GM12878 (cell line): Measurements from ENCODE around the gene ANKMY2. TPM values are rescaled to one million over a fixed set of nuclear protein-coding genes. Genes with fewer than 3 reads are reported as not detected.

Experiments
- ATAC-seq: fragments of 200-7000 bp; cut with Tn5 transposase; 3 replicates; pipeline ENCODE4 v1.9.1; 2020; ENCODE audit warnings: mild to moderate bottlenecking, moderate library complexity
- BruUV-seq: library from RNA; stranded (reverse); fragments of 400-500 nt; replicated peaks from 2 replicates; lab custom pipeline; 2021; lab: Mats Ljungman, UMichigan
- CTCF ChIA-PET: fragments of 300-600 bp; sonication (Branson Sonifier 250); formaldehyde crosslinking; extraction: SDS; loops from one replicate; lab custom pipeline; 2021; ENCODE audit warnings: inconsistent platforms; lab: Yijun Ruan, JAX
- POLR2A ChIA-PET: fragments of 350-600 bp; formaldehyde crosslinking; extraction: SDS; loops from one replicate; lab custom pipeline; 2021; ENCODE audit warnings: inconsistent platforms; lab: Charles Lee
- RAD21 ChIA-PET: fragments of 300-600 bp; sonication (Branson Sonifier 250); formaldehyde crosslinking; loops from one replicate; lab custom pipeline; 2023; ENCODE audit warnings: antibody characterized with exemption; ENCODE audit not compliant: unreplicated experiment; lab: Charles Lee
- SMC1A ChIA-PET: fragments of 300-600 bp; sonication (Branson Sonifier 250); formaldehyde crosslinking; loops from one replicate; lab custom pipeline; 2023; ENCODE audit not compliant: unreplicated experiment, uncharacterized antibody; lab: Charles Lee
- DNase-seq: peaks from one replicate; pipeline ENCODE4 v3.0.0-alpha.2; 2011; ENCODE audit warnings: low read depth, low spot score
- FAIRE-seq: peaks from 3 replicates; lab custom pipeline; 2011; peaks lifted over from hg19 to GRCh38; lab: Jason Lieb, UNC
- H2AFZ ChIP-seq: 2 replicates; pipeline ENCODE4 v1.6.0; 2011; ENCODE audit warnings: low read depth, low read length, control low read depth; ENCODE audit not compliant: control insufficient read depth
- H3K27ac ChIP-seq: 2 replicates; pipeline ENCODE4 v1.5.1; 2011; ENCODE audit warnings: control low read depth; ENCODE audit not compliant: control insufficient read depth, insufficient read depth
- H3K27me3 ChIP-seq, 2 experiments: replicated peaks in 1 of 2; 2 replicates each; pipeline versions ENCODE4 v1.6.0 to v1.6.1; 2011; ENCODE audit warnings: low read length in 1 of 2; ENCODE audit not compliant: control insufficient read depth in 2 of 2, insufficient read depth in 2 of 2
- H3K36me3 ChIP-seq, 2 experiments: 2 replicates each; pipeline ENCODE4 v1.5.1; 2011; ENCODE audit warnings: low read length in 1 of 2; ENCODE audit not compliant: control insufficient read depth in 2 of 2, insufficient read depth in 2 of 2
- H3K4me1 ChIP-seq: 2 replicates; pipeline ENCODE4 v1.6.1; 2011; ENCODE audit warnings: mild to moderate bottlenecking, low read length, moderate library complexity, mixed read lengths; ENCODE audit not compliant: control insufficient read depth, insufficient read depth
- H3K4me2 ChIP-seq: 2 replicates; pipeline ENCODE4 v1.6.0; 2011; ENCODE audit warnings: control low read depth; ENCODE audit not compliant: control insufficient read depth, insufficient read depth
- H3K4me3 ChIP-seq: fragments of 200-600 bp; sonication (generic); 2 replicates; pipeline ENCODE4 v1.5.1; 2016
- H3K79me2 ChIP-seq: 2 replicates; pipeline ENCODE4 v1.6.0; 2011; ENCODE audit warnings: low read length; ENCODE audit not compliant: control insufficient read depth, insufficient read depth
- H3K9ac ChIP-seq: 2 replicates; pipeline ENCODE4 v1.8.0; 2011; ENCODE audit warnings: low read length, control low read depth, mixed read lengths; ENCODE audit not compliant: control insufficient read depth, insufficient read depth
- H3K9me3 ChIP-seq: replicated peaks from 3 replicates; pipeline ENCODE4 v1.5.1; 2011; ENCODE audit warnings: mild to moderate bottlenecking, low read length; ENCODE audit not compliant: control insufficient read depth, insufficient read depth
- H4K20me1 ChIP-seq: 2 replicates; pipeline ENCODE4 v1.6.0; 2011; ENCODE audit not compliant: control insufficient read depth, insufficient read depth
- ATF2 ChIP-seq: IDR thresholded peaks from 2 replicates; pipeline ENCODE4 v1.6.1; 2012; ENCODE audit warnings: low read length, inconsistent platforms
- PML ChIP-seq: IDR thresholded peaks from 2 replicates; pipeline ENCODE4 v1.6.1; 2012; ENCODE audit warnings: low read length, inconsistent platforms
- POU2F2 ChIP-seq: IDR thresholded peaks from 3 replicates; pipeline ENCODE4 v1.6.1; 2011; ENCODE audit warnings: low read depth, mild to moderate bottlenecking, low read length, borderline replicate concordance
- SIX5 ChIP-seq: IDR thresholded peaks from 2 replicates; pipeline ENCODE4 v1.6.1; 2011; ENCODE audit warnings: mild to moderate bottlenecking, low read depth, low read length, moderate library complexity; ENCODE audit not compliant: severe bottlenecking
- SMARCA5 ChIP-seq: fragments of 450-650 bp; IDR thresholded peaks from 2 replicates; pipeline ENCODE4 v1.6.1; 2017; ENCODE audit warnings: mild to moderate bottlenecking
- TCF7 ChIP-seq: IDR thresholded peaks from 2 replicates; pipeline ENCODE4 v1.6.1; 2014; ENCODE audit warnings: antibody characterized with exemption, borderline replicate concordance
- WRNIP1 ChIP-seq: IDR thresholded peaks from 2 replicates; pipeline ENCODE4 v1.6.1; 2011; ENCODE audit warnings: low read depth, low read length, improper control_type of control experiment, borderline replicate concordance
- ZNF384 ChIP-seq: IDR thresholded peaks from 2 replicates; pipeline ENCODE4 v1.6.1; 2012; ENCODE audit warnings: low read depth, mild to moderate bottlenecking, low read length, improper control_type of control experiment, borderline replicate concordance
- WGBS: methylation state at CpG from one replicate; pipeline ENCODE4 v1.1.6; 2016; ENCODE audit warnings: low lambda C conversion rate; ENCODE audit not compliant: insufficient replicate concordance, insufficient coverage; ENCODE audit errors: missing lambda C conversion rate; 5-methylcytosine and 5-hydroxymethylcytosine counted together
- in situ Hi-C: fragments of 300-500 bp; cut with MboI; formaldehyde crosslinking; loops from 9 replicates; pipeline ENCODE4 v1.14.3; 2018; ENCODE audit warnings: mixed read lengths
- intact Hi-C: fragments of 100-400 bp; cut with micrococcal nuclease; formaldehyde crosslinking; loops from one replicate; pipeline ENCODE4 v1.14.2; 2022; ENCODE audit not compliant: unreplicated experiment
- polyA plus RNA-seq, 11 experiments: library from polyadenylated mRNA; depleted of rRNA in 4 of 11; unstranded in 6 of 11; stranded (reverse) in 5 of 11; fragments of >200 nt; fragmentation: Nextera tagmentation in 4 of 11; fragmentation: Illumina TruSeq in 1 of 11; extraction: Ambion mirVana in 4 of 11; extraction: Trizol in 1 of 11; gene quantifications; 1 replicate in 1 of 11; 2 replicates in 10 of 11; pipeline versions ENCODE4 v1.2.1 to v1.2.3, GENCODE V29; 2011 to 2016; ENCODE audit warnings: inconsistent platforms in 2 of 11, missing spikeins in 2 of 11, low read depth in 1 of 11
- total RNA-seq, 4 experiments: library from RNA; depleted of rRNA in 3 of 4; stranded (reverse); fragments of >200 nt in 3 of 4; fragmentation: Illumina TruSeq in 1 of 4; extraction: Trizol in 1 of 4; gene quantifications; 2 replicates each; pipeline versions ENCODE4 v1.2.1 to v1.2.3, GENCODE V29; 2013 to 2021
- TF ChIP-seq, protein P1 (sequence below): fragments of 150-350 bp; IDR thresholded peaks from 2 replicates; pipeline ENCODE4 v1.6.1; 2014; ENCODE audit warnings: mild to moderate bottlenecking, low read depth, low read length
- TF ChIP-seq, protein P2 (sequence below): IDR thresholded peaks from 2 replicates; pipeline ENCODE4 v1.6.1; 2012; ENCODE audit warnings: improper control_type of control experiment, low read depth, low read length; ENCODE audit not compliant: insufficient replicate concordance

Gene ANKMY2
- total and polyA plus RNA-seq, 10 of the 15 experiments (the other 5 are each of a cell fraction or from before 2014, with no cell fraction given): 0.10 to 0.48 (median 0.29) TPM

DNA sequence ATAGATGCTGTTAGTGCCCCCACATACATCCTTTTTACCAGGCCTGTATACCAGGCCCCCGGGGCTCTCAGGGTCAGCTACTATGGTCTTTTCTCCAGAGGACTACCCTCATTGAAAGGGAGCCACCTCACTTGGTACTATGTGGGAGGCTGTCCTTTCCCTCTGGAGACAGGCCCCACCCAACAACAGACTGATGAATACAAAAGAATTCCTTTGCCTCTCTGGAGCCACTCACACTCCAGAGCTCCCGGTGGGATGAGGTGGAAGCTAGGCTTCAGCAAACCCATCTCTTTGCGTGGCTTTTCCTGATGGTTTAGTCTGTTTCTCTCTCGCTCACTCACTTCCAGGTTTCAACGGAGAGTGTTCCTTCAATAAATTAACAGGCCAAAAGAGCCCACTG lies 30.3 kb downstream of the ANKMY2 start:
- BruUV-seq: no TSS peak
- 63% methylated on average over 5 of the region's 5 CpGs for WGBS
- ChIA-PET SMC1A (no interaction called here), POLR2A (no interaction called here), CTCF (interaction anchor here (0.7 kb wide), 1 partner anchor 21 kb away, joined by 3 read pairs; no protein-coding TSS in a partner anchor), RAD21 (no interaction called here)
- ATAC-seq (no peak), DNase-seq (no peak), FAIRE-seq (no peak)
- Histone ChIP-seq H3K4me2 (no peak overlapping the region), H3K9me3 (no peaks in the 10 kb centered on the region), H3K27ac (no peak overlapping the region), H3K36me3 (no peaks in the 10 kb centered on the region), H4K20me1 (no peaks in the 10 kb centered on the region), H3K4me1 (no peaks in the 10 kb centered on the region), H3K27me3 (no peaks in the 10 kb centered on the region; a peak in 1 of 4 replicates), H3K4me3 (no peak overlapping the region), H3K9ac (no peak overlapping the region), H3K79me2 (no peaks in the 10 kb centered on the region), H2AFZ (no peak overlapping the region)
- in situ Hi-C loops: no loop called here
- intact Hi-C loops: no loop called here
- TF ChIP-seq, protein P1, sequence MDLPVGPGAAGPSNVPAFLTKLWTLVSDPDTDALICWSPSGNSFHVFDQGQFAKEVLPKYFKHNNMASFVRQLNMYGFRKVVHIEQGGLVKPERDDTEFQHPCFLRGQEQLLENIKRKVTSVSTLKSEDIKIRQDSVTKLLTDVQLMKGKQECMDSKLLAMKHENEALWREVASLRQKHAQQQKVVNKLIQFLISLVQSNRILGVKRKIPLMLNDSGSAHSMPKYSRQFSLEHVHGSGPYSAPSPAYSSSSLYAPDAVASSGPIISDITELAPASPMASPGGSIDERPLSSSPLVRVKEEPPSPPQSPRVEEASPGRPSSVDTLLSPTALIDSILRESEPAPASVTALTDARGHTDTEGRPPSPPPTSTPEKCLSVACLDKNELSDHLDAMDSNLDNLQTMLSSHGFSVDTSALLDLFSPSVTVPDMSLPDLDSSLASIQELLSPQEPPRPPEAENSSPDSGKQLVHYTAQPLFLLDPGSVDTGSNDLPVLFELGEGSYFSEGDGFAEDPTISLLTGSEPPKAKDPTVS: no peak
- no peak for TF ChIP-seq TCF7
- no peak for TF ChIP-seq SMARCA5
- no peak for TF ChIP-seq WRNIP1
- TF ChIP-seq, protein P2, sequence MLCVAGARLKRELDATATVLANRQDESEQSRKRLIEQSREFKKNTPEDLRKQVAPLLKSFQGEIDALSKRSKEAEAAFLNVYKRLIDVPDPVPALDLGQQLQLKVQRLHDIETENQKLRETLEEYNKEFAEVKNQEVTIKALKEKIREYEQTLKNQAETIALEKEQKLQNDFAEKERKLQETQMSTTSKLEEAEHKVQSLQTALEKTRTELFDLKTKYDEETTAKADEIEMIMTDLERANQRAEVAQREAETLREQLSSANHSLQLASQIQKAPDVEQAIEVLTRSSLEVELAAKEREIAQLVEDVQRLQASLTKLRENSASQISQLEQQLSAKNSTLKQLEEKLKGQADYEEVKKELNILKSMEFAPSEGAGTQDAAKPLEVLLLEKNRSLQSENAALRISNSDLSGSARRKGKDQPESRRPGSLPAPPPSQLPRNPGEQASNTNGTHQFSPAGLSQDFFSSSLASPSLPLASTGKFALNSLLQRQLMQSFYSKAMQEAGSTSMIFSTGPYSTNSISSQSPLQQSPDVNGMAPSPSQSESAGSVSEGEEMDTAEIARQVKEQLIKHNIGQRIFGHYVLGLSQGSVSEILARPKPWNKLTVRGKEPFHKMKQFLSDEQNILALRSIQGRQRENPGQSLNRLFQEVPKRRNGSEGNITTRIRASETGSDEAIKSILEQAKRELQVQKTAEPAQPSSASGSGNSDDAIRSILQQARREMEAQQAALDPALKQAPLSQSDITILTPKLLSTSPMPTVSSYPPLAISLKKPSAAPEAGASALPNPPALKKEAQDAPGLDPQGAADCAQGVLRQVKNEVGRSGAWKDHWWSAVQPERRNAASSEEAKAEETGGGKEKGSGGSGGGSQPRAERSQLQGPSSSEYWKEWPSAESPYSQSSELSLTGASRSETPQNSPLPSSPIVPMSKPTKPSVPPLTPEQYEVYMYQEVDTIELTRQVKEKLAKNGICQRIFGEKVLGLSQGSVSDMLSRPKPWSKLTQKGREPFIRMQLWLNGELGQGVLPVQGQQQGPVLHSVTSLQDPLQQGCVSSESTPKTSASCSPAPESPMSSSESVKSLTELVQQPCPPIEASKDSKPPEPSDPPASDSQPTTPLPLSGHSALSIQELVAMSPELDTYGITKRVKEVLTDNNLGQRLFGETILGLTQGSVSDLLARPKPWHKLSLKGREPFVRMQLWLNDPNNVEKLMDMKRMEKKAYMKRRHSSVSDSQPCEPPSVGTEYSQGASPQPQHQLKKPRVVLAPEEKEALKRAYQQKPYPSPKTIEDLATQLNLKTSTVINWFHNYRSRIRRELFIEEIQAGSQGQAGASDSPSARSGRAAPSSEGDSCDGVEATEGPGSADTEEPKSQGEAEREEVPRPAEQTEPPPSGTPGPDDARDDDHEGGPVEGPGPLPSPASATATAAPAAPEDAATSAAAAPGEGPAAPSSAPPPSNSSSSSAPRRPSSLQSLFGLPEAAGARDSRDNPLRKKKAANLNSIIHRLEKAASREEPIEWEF: no peak
- TF ChIP-seq ZNF384: no peak
- TF ChIP-seq SIX5: no peak
- TF ChIP-seq POU2F2: no peak
- TF ChIP-seq PML: no peak
- no peak for TF ChIP-seq ATF2
